Muscle layer of colon (tissue), 2 donors: ENCODE measurements around the gene PLEKHJ1.
"Not testable (repeated sequence)": the region's sequence is repeated elsewhere in the genome, so short reads cannot be mapped to it uniquely, and the experiment has no call there.

Source experiments
- H3K27ac ChIP-seq: one replicate; pipeline ENCODE4 v1.7.0; 2013; ENCODE audit warnings: low read depth, mild to moderate bottlenecking, low read length, moderate library complexity
- H3K27me3 ChIP-seq, 2 donors: one replicate each; pipeline ENCODE4 v1.7.0; 2013; ENCODE audit warnings: low read length in 2 of 2, mild to moderate bottlenecking in 2 of 2; ENCODE audit not compliant: insufficient read depth in 2 of 2, control insufficient read depth in 1 of 2
- H3K36me3 ChIP-seq: one replicate; pipeline ENCODE4 v1.7.0; 2013; ENCODE audit warnings: mild to moderate bottlenecking, low read length; ENCODE audit not compliant: insufficient read depth
- H3K4me1 ChIP-seq: one replicate; pipeline ENCODE4 v1.7.0; 2013; ENCODE audit warnings: mild to moderate bottlenecking, low read length; ENCODE audit not compliant: insufficient read depth
- H3K4me3 ChIP-seq, 2 donors: one replicate each; pipeline ENCODE4 v1.7.0; 2013; ENCODE audit warnings: low read length in 2 of 2, low read depth in 1 of 2, mild to moderate bottlenecking in 1 of 2, moderate library complexity in 1 of 2
- H3K9ac ChIP-seq: one replicate; pipeline ENCODE4 v1.7.0; 2013; ENCODE audit warnings: low read length
- H3K9me3 ChIP-seq: one replicate; pipeline ENCODE4 v1.7.0; 2013; ENCODE audit warnings: mild to moderate bottlenecking, low read length
- donor health status: abdominal sarcoma.
- donor health status: Adenocarcinoma of cecum.

PLEKHJ1 gene

DNA sequence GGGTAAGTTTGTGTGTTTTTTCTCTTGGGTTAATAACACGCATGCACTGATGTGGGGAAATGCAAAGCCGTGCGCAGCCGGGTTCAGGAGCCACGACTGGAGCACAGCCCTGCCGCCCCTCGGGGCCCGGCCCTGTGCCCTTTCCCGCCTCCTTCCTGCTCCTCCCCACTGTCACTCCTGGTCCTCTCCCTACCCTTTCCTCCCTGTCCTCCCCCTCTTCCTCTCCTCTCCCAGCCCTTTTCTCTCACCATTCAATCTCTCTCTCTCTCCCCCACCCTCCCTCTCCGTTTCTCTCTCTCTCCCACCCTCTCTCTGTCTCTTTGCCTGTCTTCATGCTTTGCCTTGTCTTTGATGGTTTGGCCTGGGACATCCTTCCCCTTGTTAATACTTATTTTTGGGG is 27.2 kb downstream of the PLEKHJ1 start:
- H3K36me3 ChIP-seq = peaks cover 43% of the 10 kb centered on the region
- H3K27me3 ChIP-seq = no peaks in the 10 kb centered on the region
- H3K4me1 ChIP-seq = peaks cover 10% of the 10 kb centered on the region
- H3K27ac ChIP-seq = no peak overlapping the region
- no peaks in the 10 kb centered on the region for H3K9me3 ChIP-seq
- no peak overlapping the region for H3K4me3 ChIP-seq
- H3K9ac ChIP-seq = no peak overlapping the region

DNA sequence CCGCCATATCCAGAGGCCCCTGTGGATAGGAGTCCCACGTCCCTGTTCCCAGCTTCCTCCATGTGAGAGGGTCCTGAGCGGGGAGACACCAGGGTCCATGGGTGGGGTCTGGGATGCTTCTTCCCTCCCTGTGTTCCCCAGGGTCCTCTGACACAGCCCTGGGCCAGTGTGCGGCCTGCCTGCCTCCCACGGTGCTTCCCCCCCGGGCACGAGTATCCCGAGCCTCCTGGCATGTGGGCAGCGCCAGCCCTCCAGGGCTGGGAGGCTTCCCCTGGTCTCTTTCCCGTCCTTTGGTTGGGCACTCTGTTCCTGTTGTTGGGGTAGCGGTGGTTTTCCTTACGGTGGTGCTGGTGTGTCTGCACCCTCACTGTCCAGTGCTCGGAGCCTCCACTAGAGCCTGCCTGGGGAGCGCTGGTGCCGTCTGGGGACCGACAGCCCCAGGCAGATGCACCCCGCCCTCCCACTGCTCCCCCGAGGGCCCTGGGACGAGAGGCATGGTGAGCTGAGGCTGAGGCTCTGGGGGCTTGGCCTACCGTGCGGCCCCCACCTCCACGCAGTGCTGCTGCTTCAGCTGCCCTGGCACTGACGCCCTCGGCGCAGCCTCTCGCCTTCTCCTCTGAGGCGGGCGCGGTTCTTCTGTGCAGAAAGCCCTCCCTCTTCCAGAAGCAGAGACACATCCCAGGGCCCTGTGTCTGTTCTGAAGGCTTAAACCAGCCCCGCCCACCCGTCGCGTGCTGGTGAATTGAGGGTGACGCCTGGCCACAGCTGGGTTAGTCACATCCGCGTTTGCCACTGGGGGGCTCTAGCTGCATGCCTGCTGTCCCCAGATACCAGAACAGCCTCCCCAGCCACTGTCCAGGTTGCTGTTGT is 27.9 kb downstream of the PLEKHJ1 start:
- Histone ChIP-seq H3K27ac (no peak overlapping the region), H3K4me1 (peaks cover 10% of the 10 kb centered on the region), H3K36me3 (peaks cover 40% of the 10 kb centered on the region), H3K27me3 (no peaks in the 10 kb centered on the region), H3K9ac (no peak overlapping the region), H3K9me3 (no peaks in the 10 kb centered on the region), H3K4me3 (no peak overlapping the region)

DNA sequence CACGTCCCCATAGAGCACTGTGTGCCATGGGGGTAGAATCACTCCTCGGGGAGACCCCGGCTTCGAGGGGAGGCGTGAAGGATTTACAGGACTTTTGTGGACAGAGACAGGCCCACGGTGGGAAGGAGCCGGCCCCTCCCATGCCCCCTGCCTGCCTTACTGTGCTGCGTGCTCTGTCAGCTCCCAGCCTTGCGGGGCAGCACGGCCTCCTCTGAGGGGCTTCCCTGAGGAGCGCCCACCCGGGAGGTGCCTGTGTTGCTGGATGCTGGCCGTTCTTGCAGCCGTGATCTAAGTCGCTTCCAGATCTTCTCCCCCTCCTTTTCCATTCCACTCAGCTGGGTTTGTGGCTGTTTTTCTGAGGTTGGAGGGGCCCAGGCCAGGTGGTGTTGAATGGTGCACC is 29.1 kb downstream of the PLEKHJ1 start:
- H3K27me3 ChIP-seq = no peaks in the 10 kb centered on the region
- H3K9ac ChIP-seq = no peak overlapping the region
- no peak overlapping the region for H3K4me3 ChIP-seq
- H3K36me3 ChIP-seq = peaks cover 28% of the 10 kb centered on the region
- H3K9me3 ChIP-seq = no peaks in the 10 kb centered on the region
- H3K4me1 ChIP-seq = peaks cover 10% of the 10 kb centered on the region
- H3K27ac ChIP-seq = no peak overlapping the region

DNA sequence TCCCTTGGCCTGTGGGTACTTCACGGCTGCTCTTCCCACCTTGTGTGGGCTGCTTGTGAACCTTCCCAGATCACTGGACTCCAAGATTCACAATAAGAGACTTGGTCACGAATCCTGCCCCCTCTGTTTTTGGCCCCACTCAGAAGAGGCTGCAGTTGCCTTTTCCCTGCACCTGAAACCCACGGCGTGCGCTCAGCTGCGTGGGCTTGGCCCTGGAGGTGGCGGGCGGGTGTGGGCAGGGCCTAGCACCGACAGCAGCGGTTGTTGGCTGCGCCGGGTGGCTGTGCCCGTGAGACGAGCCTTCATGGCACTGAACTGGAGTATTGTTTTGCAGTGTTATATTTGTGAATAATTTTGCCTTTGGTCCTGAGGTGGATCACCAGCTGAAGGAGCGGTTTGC is 33.8 kb downstream of the PLEKHJ1 start:
- Histone ChIP-seq H3K27ac (no peak overlapping the region), H3K27me3 (no peaks in the 10 kb centered on the region), H3K9ac (no peak overlapping the region), H3K9me3 (no peaks in the 10 kb centered on the region), H3K4me3 (no peak overlapping the region), H3K36me3 (peaks cover 12% of the 10 kb centered on the region), H3K4me1 (no peaks in the 10 kb centered on the region)

DNA sequence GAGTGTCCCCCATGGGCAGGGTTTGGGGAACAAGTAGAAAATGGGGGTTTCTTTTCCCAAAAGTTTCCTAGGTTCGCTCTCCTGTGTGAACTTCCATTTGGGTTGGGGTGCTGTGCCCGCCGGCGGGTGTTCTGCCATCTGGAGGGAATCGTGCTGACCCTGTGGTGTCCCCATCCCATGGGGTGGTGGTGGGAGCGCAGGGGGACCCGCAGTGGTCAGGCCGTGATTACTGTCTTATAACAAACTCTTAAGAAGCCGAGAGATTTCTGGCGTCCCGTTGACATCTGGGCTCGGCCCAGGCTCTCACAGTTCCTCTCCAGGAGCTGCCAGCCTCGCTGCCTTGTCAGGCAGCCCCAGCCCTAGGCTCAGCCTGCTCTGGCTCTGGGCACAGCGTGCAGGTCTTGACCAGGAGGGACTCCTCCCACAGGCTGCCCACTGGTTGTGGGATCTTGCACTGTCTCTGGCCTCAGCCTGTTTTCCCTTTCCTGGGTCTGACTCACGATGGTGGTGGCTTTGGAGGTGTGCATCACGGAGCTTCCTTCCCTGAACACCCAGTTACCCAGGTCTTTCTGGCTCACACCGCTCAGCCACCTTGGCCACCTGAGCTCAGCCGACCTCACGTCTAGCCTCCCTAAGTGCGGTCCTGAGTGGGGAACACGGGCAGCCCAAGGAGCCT is 34.5 kb downstream of the PLEKHJ1 start:
- no peak overlapping the region for H3K27ac ChIP-seq
- H3K4me1 ChIP-seq = no peaks in the 10 kb centered on the region
- H3K9me3 ChIP-seq = no peaks in the 10 kb centered on the region
- H3K36me3 ChIP-seq = peaks cover 8% of the 10 kb centered on the region
- H3K9ac ChIP-seq = no peak overlapping the region
- no peaks in the 10 kb centered on the region for H3K27me3 ChIP-seq
- H3K4me3 ChIP-seq = no peak overlapping the region

DNA sequence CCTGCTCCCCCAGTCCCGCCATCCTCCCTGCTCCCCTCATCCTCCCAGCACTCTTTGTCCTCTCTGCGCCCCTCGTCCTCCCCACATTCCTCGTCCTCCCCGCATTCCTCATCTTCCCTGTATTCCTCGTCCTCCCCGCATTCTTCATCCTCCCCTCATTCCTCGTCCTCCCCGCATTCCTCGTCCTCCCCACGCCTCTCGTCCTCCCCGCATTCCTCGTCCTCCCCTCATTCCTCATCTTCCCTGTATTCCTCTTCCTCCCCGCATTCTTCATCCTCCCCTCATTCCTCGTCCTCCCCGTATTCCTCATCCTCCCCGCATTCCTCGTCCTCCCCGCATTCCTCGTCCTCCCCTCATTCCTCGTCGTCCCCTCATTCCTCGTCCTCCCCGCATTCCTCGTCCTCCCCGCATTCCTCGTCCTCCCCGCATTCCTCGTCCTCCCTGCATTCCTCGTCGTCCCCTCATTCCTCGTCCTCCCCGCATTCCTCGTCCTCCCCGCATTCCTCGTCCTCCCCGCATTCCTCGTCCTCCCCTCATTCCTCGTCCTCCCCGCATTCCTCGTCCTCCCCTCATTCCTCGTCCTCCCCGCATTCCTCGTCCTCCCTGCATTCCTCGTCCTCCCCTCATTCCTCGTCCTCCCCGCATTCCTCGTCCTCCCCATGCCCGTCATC is 35.4 kb downstream of the PLEKHJ1 start:
- not testable (repeated sequence) for H3K36me3 ChIP-seq, H3K4me3 ChIP-seq, H3K27ac ChIP-seq, H3K9ac ChIP-seq, H3K27me3 ChIP-seq, H3K9me3 ChIP-seq, H3K4me1 ChIP-seq

DNA sequence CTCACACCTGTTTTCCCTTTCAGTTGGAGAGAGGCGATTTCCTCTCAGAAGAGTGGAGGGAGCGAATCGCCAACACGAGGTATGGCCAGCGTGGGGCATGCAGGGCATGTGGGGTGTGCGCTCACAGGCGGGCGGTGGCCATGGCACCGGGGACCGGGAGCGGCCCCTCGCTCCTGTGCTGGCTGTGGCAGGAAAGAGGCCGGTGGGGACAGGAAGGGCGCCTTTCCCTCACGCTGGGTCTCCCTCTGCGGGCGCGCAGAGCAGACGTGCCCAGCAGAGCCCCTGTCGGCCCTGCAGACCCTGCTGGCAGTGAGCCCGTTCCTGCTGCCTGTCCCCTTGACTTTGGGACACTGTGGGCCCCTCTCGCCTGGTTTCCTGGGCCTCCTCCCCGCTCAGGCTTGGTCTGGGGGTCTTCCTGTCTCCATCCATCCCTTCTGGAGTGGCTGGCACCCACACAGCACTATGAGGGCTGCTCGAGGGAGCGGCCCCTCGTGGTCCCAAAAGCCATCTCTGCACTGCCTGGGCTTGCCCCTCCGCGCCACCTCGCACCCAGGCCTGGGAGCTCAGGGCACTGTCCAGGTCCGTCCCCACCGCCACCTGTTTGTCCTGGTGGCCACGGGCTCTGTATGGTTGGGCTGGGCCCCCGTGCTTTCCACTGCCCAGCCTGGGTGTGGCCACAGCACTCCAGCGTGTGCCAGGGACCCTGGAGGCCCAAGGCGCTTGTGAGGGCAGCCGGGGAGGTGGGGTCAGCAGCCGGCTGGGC is 36.1 kb downstream of the PLEKHJ1 start:
- H3K4me3 ChIP-seq = no peak overlapping the region
- no peak overlapping the region for H3K9ac ChIP-seq
- no peak overlapping the region for H3K27ac ChIP-seq
- no peaks in the 10 kb centered on the region for H3K27me3 ChIP-seq
- no peaks in the 10 kb centered on the region for H3K9me3 ChIP-seq
- no peaks in the 10 kb centered on the region for H3K4me1 ChIP-seq
- peaks cover 15% of the 10 kb centered on the region for H3K36me3 ChIP-seq

DNA sequence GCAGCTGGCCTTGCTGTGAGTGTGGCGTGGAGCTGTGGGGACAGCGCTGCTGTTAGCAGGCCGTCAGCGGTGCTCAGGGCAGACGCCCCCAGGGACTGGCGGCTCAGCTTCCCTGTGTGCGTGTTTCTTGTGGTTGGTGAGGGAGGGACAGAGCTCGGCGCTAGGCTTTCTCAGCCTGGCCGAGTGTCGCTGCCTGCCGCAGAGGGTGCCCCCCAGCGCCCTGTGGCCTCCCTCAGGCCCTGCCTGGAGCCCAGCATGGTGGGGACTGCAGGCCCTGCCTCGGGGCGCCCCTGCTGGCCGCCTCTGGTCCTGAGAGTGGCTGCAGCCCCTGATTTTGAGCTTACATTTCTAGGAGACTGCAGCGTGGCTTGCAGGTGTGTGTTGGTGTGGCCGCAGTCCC is 36.9 kb downstream of the PLEKHJ1 start:
- Histone ChIP-seq H3K9ac (no peak overlapping the region), H3K4me1 (no peaks in the 10 kb centered on the region), H3K27me3 (no peaks in the 10 kb centered on the region), H3K9me3 (no peaks in the 10 kb centered on the region), H3K36me3 (peaks cover 22% of the 10 kb centered on the region), H3K27ac (no peak overlapping the region), H3K4me3 (no peak overlapping the region)

DNA sequence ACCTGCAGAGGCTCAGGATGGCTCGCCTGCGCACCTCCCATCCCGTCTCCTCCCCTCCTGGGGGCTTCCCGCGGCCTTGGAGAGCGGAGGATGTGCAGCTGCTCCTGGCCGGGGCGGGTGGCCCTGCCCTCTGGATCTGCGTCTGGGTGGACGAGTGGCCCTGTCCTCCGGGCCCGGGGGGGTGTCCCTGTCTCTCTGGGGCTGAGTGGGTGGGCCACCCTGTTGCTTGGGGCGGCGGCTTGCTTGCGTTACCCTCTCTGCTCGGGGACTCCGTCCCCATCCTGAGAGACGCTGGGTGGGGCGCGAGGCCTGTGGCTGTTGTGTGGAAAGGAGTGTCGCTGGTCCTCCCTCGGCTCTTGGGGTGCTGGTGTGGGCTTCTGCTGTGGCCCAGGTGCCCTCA is 37.8 kb downstream of the PLEKHJ1 start:
- no peaks in the 10 kb centered on the region for H3K4me1 ChIP-seq
- H3K9ac ChIP-seq = no peak overlapping the region
- no peak overlapping the region for H3K4me3 ChIP-seq
- peaks cover 26% of the 10 kb centered on the region for H3K36me3 ChIP-seq
- no peaks in the 10 kb centered on the region for H3K9me3 ChIP-seq
- H3K27me3 ChIP-seq = no peaks in the 10 kb centered on the region
- H3K27ac ChIP-seq = no peak overlapping the region

DNA sequence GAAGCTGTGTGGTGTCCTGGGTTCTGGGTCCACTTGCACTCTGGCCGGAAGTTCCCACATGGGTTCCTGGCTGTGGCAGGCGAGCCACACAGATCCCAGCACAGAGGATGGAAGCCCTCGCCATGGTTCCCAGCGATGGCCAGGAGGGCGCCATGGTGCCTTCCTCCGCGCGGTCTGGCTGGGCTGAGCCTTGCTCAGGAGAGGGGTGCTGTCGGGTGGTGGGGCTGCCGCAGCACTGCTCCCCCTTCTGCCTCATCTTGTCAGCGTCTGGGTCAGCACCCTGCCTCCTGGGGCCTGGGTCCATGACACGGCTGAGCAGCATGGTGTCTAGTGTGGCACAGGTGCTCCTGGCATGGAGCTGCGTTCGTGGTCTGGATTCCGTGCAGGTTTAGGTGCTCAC is 38.9 kb downstream of the PLEKHJ1 start:
- no peaks in the 10 kb centered on the region for H3K9me3 ChIP-seq
- no peak overlapping the region for H3K4me3 ChIP-seq
- H3K27ac ChIP-seq = no peak overlapping the region
- no peak overlapping the region for H3K9ac ChIP-seq
- no peaks in the 10 kb centered on the region for H3K27me3 ChIP-seq
- H3K36me3 ChIP-seq = peaks cover 34% of the 10 kb centered on the region
- H3K4me1 ChIP-seq = no peaks in the 10 kb centered on the region

DNA sequence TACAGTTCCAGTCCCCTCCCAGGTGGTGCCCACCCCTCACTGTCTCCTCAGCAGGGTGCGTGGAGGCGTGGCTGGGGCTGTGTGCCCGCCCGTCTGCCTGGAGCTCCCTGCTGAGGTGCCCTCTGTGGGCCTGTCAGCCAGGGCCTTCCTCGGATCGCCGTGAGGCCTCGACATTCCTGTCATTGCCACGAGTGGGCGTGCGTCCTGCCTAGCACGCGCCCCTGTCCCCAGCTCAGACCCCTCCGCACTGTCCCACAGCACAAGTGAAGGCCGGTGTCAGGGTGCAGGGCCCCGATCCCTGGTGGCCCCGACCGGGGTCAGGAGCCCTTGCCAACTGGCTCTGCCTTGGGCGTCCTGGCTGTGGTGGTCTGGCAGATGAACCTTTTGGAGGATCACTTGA is 40.2 kb downstream of the PLEKHJ1 start:
- H3K27ac ChIP-seq = no peak overlapping the region
- H3K27me3 ChIP-seq = no peaks in the 10 kb centered on the region
- no peak overlapping the region for H3K9ac ChIP-seq
- no peak overlapping the region for H3K4me3 ChIP-seq
- H3K9me3 ChIP-seq = no peaks in the 10 kb centered on the region
- no peaks in the 10 kb centered on the region for H3K4me1 ChIP-seq
- H3K36me3 ChIP-seq = peaks cover 39% of the 10 kb centered on the region
